Kidney epithelial cell (primary cell): ENCODE results near the gene SEMA4D. TPM values are rescaled to one million over a fixed set of nuclear protein-coding genes. Genes with fewer than 3 reads are reported as not detected.

Experiments used
- DNase-seq: peaks from one replicate; pipeline ENCODE4 v3.0.0-alpha.2; 2010; ENCODE audit warnings: low read depth
- H3K27me3 ChIP-seq: 2 replicates; pipeline ENCODE4 v1.6.0; 2011; ENCODE audit warnings: low read length; ENCODE audit not compliant: control insufficient read depth, insufficient read depth
- H3K36me3 ChIP-seq: 2 replicates; pipeline ENCODE4 v1.5.1; 2011; ENCODE audit warnings: low read length; ENCODE audit not compliant: control insufficient read depth, insufficient read depth
- H3K4me3 ChIP-seq: 2 replicates; pipeline ENCODE4 v1.5.1; 2011; ENCODE audit warnings: low read depth, mild to moderate bottlenecking, control low read depth, low read length
- CTCF ChIP-seq: IDR thresholded peaks from 2 replicates; pipeline ENCODE4 v1.5.1; 2011; ENCODE audit warnings: mild to moderate bottlenecking, moderate library complexity, low read length, control low read depth, inconsistent platforms; ENCODE audit not compliant: insufficient read depth, poor library complexity, severe bottlenecking
- total RNA-seq: library from RNA; depleted of rRNA; stranded (reverse); fragments of >200 nt; gene quantifications from 2 replicates; pipeline ENCODE4 v1.2.3, GENCODE V29; 2015

Gene SEMA4D
- total RNA-seq, 1 donor from 2014 or later, result 30.7 TPM

DNA sequence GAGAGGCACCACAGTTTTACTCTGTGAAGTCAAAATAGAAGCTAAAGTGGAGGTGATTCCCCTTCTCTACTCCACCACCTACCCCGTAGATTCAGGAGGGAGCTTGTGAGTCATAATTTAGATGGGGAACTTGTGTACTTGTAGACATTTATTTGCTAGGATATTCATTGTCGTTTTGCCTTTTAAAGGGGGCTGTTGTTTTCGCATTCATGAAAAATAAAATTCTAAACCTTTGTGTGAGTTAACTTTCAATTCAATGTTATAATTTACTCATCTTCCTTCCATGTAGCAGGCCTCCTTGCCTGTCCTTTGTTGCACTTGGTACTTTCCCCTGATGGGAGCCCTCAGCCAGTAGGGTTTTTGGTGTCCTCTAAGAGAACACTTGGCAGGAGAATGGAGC is 157.6 kb downstream of the SEMA4D start:
- no peak for TF ChIP-seq CTCF
- no peak for DNase-seq
- Histone ChIP-seq H3K4me3 (no peak overlapping the region), H3K27me3 (no peaks in the 10 kb centered on the region), H3K36me3 (peaks cover 2% of the 10 kb centered on the region)

GRCh38 chr9:89339807-89340206 is 158.1 kb downstream of the SEMA4D start:
- H3K4me3 ChIP-seq, result no peak overlapping the region
- H3K27me3 ChIP-seq, result no peaks in the 10 kb centered on the region
- peaks cover 2% of the 10 kb centered on the region for H3K36me3 ChIP-seq
- no peak for DNase-seq
- TF ChIP-seq CTCF, result no peak

DNA sequence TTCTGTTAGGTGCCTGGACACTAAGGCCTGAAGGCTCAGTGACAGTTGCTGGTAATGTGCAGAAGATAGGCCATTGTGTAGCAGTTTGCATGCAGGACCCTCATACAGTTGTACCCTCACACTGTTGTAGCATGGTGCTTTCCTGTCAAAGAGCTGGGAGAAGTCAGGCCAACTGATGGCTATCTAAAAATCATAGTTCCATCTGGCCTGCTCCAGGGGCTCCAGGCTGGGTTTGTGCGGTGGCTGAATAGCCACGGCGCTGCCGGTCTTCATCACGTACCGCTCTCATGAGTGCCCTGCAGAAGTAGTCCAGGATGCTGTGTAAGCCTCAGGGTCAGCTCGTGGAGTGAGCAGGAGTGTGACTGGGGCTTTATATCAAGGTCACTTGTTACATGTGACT is 167.4 kb downstream of the SEMA4D start:
- DNase-seq, result no peak
- H3K36me3 ChIP-seq, result peaks cover 4% of the 10 kb centered on the region
- no peak overlapping the region for H3K4me3 ChIP-seq
- H3K27me3 ChIP-seq, result no peaks in the 10 kb centered on the region
- no peak for TF ChIP-seq CTCF

- Histone ChIP-seq H3K27me3 (no peaks in the 10 kb centered on the region), H3K36me3 (peaks cover 4% of the 10 kb centered on the region), H3K4me3 (no peak overlapping the region)
- no peak for TF ChIP-seq CTCF
- no peak for DNase-seq
These were observed 168.0 kb downstream of the SEMA4D start for GRCh38 chr9:89329917-89330316.

GRCh38 chr9:89328064-89328463 is 169.8 kb downstream of the SEMA4D start:
- no peak for DNase-seq
- no peaks in the 10 kb centered on the region for H3K27me3 ChIP-seq
- no peak overlapping the region for H3K4me3 ChIP-seq
- TF ChIP-seq CTCF, result no peak
- H3K36me3 ChIP-seq, result peaks cover 2% of the 10 kb centered on the region

DNA sequence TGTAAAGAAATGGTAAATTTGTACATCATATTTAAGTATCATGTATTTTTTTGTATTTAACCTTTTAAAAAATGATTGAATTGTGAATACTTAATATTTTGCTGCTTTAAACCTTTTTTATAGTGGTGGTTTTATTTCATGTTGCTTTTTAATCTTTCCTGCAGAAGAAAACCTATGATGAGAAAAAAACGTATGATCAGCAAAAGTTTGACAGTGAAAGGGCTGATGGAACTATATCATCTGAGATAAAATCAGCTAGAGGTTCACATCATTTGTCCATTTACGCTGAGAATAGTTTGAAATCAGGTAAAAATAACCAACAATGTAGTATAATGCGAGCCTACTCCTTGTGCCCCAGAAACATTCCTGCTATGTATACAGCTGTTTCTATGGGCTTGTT is 172.2 kb downstream of the SEMA4D start:
- Histone ChIP-seq H3K27me3 (no peaks in the 10 kb centered on the region), H3K36me3 (peaks cover 2% of the 10 kb centered on the region)
- TF ChIP-seq CTCF, result no peak

More for the DNA sequence above, 172.2 kb downstream of the SEMA4D start:
- H3K4me3 ChIP-seq, result no peak overlapping the region
- DNase-seq, result no peak
